Transverse colon (tissue), 4 donors: ENCODE data around the gene SLC27A4.
"Not testable (repeated sequence)": the region's sequence is repeated elsewhere in the genome, so short reads cannot be mapped to it uniquely, and the experiment has no call there.

Experiments
- POLR2A ChIP-seq: fragments of 450-650 bp; IDR thresholded peaks from one replicate; pipeline ENCODE4 v1.6.1; 2016; ENCODE audit warnings: antibody characterized with exemption, mild to moderate bottlenecking, moderate library complexity
- POLR2AphosphoS5 ChIP-seq, 3 donors: sonication (generic); formaldehyde crosslinking; IDR thresholded peaks; one replicate each; pipeline ENCODE4 v1.6.1; 2016; ENCODE audit warnings: antibody characterized with exemption in 3 of 3
- TF ChIP-seq, protein P1 (sequence below), 5 experiments: fragments of 200-600 bp in 3 of 5; fragments of 450-650 bp in 2 of 5; sonication (generic) in 3 of 5; IDR thresholded peaks; 1 replicate in 2 of 5; 2 replicates in 3 of 5; pipeline ENCODE4 v1.5.1; 2016 to 2017; ENCODE audit warnings: antibody characterized with exemption in 5 of 5, inconsistent platforms in 3 of 5, mild to moderate bottlenecking in 2 of 5, moderate library complexity in 1 of 5

GRCh38 chr9:128338852-128339614 lies 1.3 kb upstream of the SLC27A4 start:
- TF ChIP-seq, protein P1, sequence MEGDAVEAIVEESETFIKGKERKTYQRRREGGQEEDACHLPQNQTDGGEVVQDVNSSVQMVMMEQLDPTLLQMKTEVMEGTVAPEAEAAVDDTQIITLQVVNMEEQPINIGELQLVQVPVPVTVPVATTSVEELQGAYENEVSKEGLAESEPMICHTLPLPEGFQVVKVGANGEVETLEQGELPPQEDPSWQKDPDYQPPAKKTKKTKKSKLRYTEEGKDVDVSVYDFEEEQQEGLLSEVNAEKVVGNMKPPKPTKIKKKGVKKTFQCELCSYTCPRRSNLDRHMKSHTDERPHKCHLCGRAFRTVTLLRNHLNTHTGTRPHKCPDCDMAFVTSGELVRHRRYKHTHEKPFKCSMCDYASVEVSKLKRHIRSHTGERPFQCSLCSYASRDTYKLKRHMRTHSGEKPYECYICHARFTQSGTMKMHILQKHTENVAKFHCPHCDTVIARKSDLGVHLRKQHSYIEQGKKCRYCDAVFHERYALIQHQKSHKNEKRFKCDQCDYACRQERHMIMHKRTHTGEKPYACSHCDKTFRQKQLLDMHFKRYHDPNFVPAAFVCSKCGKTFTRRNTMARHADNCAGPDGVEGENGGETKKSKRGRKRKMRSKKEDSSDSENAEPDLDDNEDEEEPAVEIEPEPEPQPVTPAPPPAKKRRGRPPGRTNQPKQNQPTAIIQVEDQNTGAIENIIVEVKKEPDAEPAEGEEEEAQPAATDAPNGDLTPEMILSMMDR (IDR thresholded peaks at IDR 0.05): not testable (repeated sequence)
- TF ChIP-seq POLR2A; POLR2AphosphoS5 (IDR thresholded peaks at IDR 0.05): not testable (repeated sequence)
